ENCODE data around the gene SAMSN1. TPM values are rescaled to one million over a fixed set of nuclear protein-coding genes. Genes with fewer than 3 reads are reported as not detected.

SAMSN1 gene
- total RNA-seq, 2 experiments from 2014 or later, result 121 to 125 TPM

GRCh38 chr21:14452727-14453241, 93.3 kb downstream of the SAMSN1 start:
- Mint-ChIP-seq H3K36me3 (peaks cover 25% of the 10 kb centered on the region), H3K27ac (peak overlapping the region; percentile 85), H3K9me3 (peaks cover 5% of the 10 kb centered on the region), H3K4me1 (peaks cover 47% of the 10 kb centered on the region), H3K27me3 (no peaks in the 10 kb centered on the region), H3K4me3 (no peak overlapping the region)
- DNase-seq (no peak), ATAC-seq (ENCODE audit: low read depth) (no peak)
- POLR2A ChIA-PET, result interaction anchor here (0.7 to 2.0 kb wide), 3 partner anchors 30 to 283 kb away, joined by 3 to 8 read pairs (median 5); no protein-coding TSS in a partner anchor

- H3K9me3 Mint-ChIP-seq, result peaks cover 5% of the 10 kb centered on the region
- H3K4me3 Mint-ChIP-seq, result no peak overlapping the region
- no peak for DNase-seq
- no peaks in the 10 kb centered on the region for H3K27me3 Mint-ChIP-seq
- peaks cover 46% of the 10 kb centered on the region for H3K4me1 Mint-ChIP-seq
- H3K36me3 Mint-ChIP-seq, result peaks cover 25% of the 10 kb centered on the region
- no peak for ATAC-seq (ENCODE audit: low read depth)
- no peak overlapping the region for H3K27ac Mint-ChIP-seq
- POLR2A ChIA-PET, result no interaction called here
These were observed 93.9 kb downstream of the SAMSN1 start for GRCh38 chr21:14452031-14452726.

- H3K9me3 Mint-ChIP-seq, result peaks cover 4% of the 10 kb centered on the region
- H3K4me3 Mint-ChIP-seq, result no peak overlapping the region
- peaks cover 47% of the 10 kb centered on the region for H3K4me1 Mint-ChIP-seq
- DNase-seq (no peak), ATAC-seq (ENCODE audit: low read depth) (no peak)
- POLR2A ChIA-PET, result no interaction called here
- H3K36me3 Mint-ChIP-seq, result peaks cover 21% of the 10 kb centered on the region
- H3K27me3 Mint-ChIP-seq, result no peaks in the 10 kb centered on the region
- no peak overlapping the region for H3K27ac Mint-ChIP-seq
These were observed 94.6 kb downstream of the SAMSN1 start for GRCh38 chr21:14451546-14451945.

- ATAC-seq (ENCODE audit: low read depth) (peak; percentile 87), DNase-seq (no peak)
- Mint-ChIP-seq H3K9me3 (peaks cover 2% of the 10 kb centered on the region), H3K4me1 (peaks cover 35% of the 10 kb centered on the region), H3K27me3 (no peaks in the 10 kb centered on the region), H3K4me3 (peak overlapping the region; percentile 15), H3K27ac (no peak overlapping the region), H3K36me3 (peaks cover 15% of the 10 kb centered on the region)
- POLR2A ChIA-PET, result no interaction called here
These were observed 97.3 kb downstream of the SAMSN1 start for GRCh38 chr21:14448784-14449183.

- H3K9me3 Mint-ChIP-seq, result peaks cover 12% of the 10 kb centered on the region
- POLR2A ChIA-PET, result no interaction called here
- DNase-seq, result no peak
- peaks cover 12% of the 10 kb centered on the region for H3K36me3 Mint-ChIP-seq
- no peak overlapping the region for H3K27ac Mint-ChIP-seq
- H3K4me1 Mint-ChIP-seq, result peaks cover 2% of the 10 kb centered on the region
- ATAC-seq (ENCODE audit: low read depth), result no peak
- H3K27me3 Mint-ChIP-seq, result peaks cover 3% of the 10 kb centered on the region
- H3K4me3 Mint-ChIP-seq, result no peak overlapping the region
These were observed 107.9 kb downstream of the SAMSN1 start for GRCh38 chr21:14438211-14438610.

- Mint-ChIP-seq H3K4me1 (no peaks in the 10 kb centered on the region), H3K27me3 (peaks cover 3% of the 10 kb centered on the region), H3K4me3 (no peak overlapping the region), H3K36me3 (peaks cover 5% of the 10 kb centered on the region), H3K27ac (no peak overlapping the region), H3K9me3 (peaks cover 5% of the 10 kb centered on the region)
- POLR2A ChIA-PET, result no interaction called here
- no peak for DNase-seq
- ATAC-seq (ENCODE audit: low read depth), result no peak
These were observed 110.7 kb downstream of the SAMSN1 start for GRCh38 chr21:14435423-14435822.

Other genes with a start within 250 kb of the SAMSN1 start
- gene HSPA13, start 163.2 kb downstream of the SAMSN1 start, total RNA-seq, result 10 to 100 TPM; 21.4 to 24.1 TPM